NCI-H1417 treated with DMSO at 0.1 percent for 48 hours (cell line): ENCODE results near the gene HMGCL.
A peak's percentile ranks its signal among the peaks of the same experiment; 100 is the strongest.
"Not testable (repeated sequence)": the region's sequence is repeated elsewhere in the genome, so short reads cannot be mapped to it uniquely, and the experiment has no call there.

Experiments
- DNase-seq: peaks from one replicate; lab custom pipeline; 2025; lab: John Stamatoyannopoulos, UW

The HMGCL gene

DNA sequence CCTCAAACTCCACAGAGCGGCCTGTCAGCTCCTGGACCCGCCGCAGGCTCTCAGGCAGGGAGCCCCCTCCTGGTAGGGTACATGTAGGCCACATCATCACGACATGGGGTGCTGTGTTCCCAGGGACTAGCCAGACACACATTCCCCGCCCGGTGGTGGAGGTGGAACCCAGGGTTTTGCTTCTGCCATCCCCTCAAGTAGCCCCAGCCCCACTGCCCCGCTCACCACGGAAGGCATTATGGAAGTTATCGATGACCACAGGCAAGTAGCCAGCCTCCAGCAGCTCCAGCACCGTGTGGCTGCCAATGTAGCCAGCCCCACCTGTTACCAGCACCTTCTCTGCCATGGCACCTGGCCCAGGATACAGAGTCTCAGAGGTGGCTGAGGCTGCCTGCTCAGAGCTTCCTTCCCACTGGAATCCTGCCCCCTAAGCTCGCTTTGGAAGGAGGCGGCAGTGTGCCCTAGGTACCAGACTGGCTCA, 26.5 kb downstream of the HMGCL start:
- DNase-seq = no peak

DNA sequence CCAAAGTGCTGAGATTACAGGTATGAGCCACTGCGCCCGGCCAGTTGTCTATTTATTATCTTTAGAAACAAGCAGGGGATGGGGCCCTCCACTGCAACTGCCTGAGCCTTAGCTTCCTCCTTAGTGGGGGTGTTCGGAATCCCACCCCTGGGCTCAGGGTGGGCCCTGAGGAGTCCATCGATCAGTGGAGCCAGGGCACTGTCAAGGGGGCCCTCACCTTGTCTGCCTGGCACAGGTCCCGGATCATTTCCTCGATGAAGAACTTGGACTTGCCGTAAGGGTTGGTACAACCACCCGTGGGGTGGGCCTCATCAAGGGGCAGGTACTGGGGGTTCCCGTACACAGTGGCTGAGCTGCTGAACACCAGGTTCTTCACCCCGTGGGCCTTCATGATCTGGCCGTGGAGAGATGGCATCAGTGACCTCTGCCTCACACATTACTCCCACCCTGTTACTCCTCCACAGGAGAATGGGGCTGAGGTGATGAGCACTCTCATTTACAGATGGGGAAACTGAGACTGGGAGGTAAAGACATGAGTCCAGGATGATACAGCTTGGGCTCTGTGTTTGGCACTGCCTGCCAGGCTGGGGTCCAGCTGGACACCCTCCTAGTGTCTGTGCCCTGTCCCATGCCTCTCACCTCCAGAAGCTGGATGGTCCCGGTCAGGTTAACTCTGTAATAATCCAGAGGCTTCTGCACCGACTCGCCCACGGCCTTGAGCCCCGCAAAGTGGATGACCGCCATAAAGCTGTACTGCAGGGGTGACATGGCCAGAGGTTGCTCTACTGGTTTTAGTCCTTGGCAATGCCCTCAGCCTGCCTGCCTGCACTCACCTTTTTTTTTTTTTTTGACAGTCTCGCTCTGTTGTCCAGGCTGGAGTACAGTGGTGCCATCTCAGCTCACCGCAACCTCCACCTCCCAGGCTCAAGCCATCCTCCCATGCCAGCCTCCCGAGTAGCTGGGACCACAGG, 27.5 kb downstream of the HMGCL start:
- no peak for DNase-seq

DNA sequence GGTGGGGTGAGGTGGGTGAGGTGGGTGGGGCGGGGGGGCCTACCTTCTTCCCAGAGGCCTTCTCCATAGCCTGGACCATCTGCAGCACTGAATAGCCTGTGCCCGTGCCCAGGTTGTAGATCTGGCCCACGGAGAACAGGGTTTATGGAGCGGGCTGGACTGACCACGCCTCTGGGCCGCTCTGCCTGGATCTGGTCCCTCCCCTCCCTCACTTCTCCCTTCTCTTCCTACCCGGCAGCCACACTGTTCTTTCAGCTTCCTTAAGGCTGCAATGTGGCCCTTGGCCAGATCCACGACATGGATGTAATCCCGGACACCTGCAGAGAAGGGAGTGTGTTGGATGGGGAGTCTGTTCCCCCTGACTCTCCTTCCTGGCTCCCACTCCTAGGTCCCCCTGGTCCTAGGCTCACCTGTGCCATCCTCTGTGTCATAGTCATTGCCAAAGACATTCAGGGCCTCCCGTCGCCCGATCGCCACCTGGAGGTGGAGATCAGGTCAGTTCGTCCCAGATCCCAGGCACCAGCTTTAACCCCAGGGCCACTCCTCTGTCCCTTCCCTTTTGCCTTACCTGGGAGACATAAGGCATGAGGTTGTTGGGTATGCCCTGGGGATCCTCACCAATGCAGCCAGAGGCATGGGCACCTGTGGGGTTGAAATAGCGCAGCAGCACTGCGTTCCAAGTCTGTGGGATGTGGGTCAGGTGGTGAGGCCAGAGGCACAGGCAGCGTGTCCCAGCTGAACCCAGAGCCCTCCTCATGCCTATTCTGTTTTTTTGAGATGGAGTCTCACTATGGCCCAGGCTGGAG, 28.6 kb downstream of the HMGCL start:
- no peak for DNase-seq

DNA sequence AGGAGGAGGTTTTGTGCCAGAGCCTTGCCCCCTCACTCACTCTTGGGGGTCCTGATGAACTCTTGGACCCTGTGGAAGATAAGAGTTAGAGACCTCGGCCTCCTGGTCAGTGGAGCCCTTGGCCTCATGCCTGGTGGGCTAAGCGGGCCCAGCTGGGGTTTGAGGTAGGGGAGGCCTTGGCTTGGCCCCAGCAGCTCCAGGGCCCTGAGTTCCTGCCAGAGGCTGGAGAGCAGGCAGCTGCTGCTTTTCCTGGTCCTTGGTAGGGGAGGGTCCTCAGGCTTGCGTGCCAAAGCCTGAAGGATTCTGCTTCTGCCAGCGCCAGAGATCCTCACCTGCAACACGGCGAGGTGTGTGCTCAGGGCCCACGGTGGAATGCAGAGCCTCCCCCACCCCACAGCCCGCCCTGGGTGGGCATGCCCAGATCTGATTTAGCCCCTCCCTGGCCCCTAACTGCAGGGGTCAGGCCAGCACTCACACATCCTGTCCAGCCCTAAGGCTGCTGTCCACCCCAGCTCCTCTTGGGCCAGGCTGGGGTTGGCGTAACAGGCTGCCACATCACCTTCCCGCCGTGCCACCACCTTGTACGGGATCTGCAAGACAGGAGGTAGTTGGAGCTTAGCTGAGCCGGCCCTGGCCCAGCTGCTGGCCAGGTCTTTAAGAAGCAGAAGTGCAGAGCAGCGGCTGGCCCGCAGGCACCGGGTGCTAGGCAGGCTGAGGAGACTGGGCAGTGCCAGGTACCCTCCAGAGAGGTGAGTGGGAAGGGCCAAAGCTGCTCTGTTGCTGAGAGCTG, 29.4 kb downstream of the HMGCL start:
- DNase-seq = no peak

- DNase-seq = not testable (repeated sequence)
These were observed 30.5 kb downstream of the HMGCL start for GRCh38 chr1:23794732-23795182.

DNA sequence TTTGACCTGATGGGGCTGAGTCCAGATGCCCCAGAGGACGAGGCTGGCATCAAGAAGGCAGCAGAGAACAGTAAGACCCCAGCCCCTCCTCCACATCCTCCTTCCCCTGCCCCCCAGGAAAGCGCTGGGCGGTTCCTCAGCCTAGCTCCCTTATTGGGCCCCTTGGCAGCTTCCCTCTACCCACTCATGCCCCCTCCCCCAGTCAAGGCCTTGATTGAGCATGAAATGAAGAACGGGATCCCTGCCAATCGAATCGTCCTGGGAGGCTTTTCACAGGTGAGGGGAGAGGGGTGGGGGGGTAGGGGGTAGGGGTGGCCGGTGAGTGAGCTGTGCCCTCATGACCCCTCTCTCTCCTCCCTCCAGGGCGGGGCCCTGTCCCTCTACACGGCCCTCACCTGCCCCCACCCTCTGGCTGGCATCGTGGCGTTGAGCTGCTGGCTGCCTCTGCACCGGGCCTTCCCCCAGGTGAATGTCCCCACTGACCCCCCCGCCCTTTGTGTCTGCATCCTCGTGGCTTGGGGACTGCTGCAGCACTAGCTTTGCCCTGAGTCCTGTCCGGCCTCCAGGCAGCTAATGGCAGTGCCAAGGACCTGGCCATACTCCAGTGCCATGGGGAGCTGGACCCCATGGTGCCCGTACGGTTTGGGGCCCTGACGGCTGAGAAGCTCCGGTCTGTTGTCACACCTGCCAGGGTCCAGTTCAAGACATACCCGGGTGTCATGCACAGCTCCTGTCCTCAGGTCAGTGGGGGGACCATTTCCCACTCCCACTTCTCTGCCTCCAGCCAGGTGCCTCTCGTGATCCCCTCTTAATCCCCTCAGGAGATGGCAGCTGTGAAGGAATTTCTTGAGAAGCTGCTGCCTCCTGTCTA, 31.1 kb downstream of the HMGCL start:
- no peak for DNase-seq

GRCh38 chr1:23793018-23793781, 32.0 kb downstream of the HMGCL start:
- no peak for DNase-seq

DNA sequence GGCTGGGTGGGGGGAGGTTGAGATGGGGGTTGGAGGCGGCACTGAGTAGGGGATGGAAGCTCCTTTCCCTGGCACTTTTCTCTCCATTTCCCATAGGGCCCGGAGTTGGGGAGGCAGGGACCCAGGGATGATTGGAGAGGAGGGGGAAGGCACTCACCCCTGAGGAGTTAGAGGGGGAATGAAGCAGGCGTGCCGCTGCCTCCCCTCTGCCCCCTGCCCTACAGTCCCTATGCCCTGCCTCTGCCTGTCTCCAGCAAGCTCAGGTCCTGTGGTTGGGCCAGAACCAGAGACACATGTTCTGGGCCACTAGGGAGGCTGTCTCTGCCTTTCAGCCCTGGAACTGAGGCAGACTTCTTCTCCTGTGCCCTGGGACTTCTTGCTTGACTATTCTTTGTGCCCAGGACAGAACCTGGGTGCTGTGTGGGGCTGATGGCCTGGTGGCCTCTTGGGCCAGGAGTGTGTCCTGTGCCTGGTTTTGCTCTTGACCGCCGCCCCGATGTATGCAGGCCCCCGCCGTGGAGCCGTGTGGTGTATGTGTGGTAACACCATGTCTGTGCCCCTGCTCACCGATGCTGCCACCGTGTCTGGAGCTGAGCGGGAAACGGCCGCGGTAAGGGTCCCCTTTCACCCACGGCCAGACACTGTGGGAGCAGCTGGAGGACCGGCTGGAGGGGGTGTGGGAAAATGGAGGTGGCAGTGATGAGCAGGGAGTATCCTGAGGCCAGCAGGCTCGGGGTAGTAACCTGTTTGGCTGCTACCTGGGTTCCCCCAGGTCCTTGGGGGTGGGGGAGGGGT, 32.9 kb downstream of the HMGCL start:
- no peak for DNase-seq

DNA sequence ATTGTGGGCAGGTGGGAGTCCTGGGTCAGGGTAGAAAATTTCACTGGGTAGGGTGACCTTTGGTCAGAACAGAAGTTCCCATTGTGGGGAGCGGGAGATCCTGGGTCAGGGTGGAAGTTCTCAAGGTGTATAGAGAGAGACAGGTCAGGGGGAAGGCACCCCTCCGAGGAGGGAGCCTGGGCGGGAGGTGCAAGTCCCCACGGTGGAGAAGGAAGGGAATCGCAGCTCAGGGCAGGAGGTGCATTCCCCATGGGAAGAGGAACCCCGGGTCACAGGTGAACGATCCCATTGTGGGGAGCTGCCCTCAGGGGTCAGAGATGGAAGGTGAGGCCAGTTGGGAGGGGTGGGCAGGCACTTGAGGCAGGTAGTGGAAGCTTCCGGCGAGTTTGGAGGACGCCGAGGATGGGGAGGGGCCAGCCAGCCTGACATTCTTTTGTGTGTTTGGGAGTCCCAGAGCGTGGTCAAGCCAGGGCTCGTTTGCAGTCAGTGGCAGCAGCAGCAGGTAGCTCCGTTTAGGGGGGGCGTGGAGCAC, 33.6 kb downstream of the HMGCL start:
- DNase-seq = no peak

GRCh38 chr1:23790696-23791515, 34.3 kb downstream of the HMGCL start, which contains the start of gene LYPLA2:
Gene LYPLA2 (plus strand): TSS chr1:23791145. CDS start chr1:23792683, 1,538 bp downstream.
- no peak for DNase-seq

DNA sequence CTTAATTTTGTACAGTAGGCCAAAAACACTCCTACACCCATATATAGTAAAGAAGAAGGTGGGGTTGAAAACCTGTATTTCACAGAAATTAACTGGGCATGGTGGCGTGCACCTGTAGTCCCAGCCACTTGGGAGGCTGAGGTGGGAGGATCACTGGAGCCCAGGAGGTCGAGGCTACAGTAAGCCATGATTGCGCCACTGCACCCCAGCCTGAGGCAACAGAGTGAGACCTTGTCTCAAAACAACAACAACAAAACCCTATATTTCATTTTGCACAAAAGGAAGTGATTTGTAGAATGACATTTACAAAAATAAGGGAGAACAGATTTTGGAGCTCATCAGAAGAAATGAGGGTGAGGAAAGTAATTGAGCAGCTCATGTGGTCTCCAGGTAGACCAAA, 36.5 kb downstream of the HMGCL start:
- DNase-seq = no peak

DNA sequence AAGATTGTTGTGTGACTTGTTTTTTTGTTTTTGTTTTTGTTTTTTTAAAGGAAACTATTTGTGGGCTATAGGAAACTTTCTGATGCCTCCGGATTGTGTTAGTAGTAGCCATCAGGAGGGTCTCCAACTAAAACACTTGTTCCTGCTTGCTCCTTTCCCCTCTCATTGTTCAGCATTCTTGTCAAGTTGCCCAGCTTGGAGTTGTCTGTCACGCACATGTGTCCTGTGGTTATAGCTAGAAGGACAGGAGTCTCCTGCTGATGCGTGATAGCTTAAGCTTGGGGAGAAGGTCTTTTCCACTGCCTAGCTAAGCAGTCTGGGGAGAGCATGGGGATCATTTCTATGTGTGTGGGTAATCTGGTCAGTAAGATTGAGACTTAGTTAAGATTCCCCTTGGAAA, 37.5 kb downstream of the HMGCL start:
- no peak for DNase-seq

GRCh38 chr1:23784846-23785245, 40.4 kb downstream of the HMGCL start:
- no peak for DNase-seq

DNA sequence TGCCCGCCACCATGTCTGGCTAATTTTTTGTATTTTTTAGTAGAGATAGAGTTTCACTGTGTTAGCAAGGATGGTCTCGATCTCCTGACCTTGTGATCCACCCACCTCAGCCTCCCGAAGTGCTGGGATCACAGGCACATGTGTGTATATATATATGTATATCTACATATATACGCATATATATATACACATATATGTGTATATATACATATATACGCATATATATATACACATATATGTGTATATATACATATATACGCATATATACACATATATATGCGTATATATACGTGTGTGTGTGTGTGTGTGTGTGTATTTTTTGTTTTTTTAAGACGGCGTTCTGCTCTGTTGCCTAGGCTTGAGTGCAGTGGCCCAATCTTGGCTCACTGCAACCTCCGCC, 42.1 kb downstream of the HMGCL start:
- DNase-seq = not testable (repeated sequence)

- no peak for DNase-seq
These were observed 45.3 kb downstream of the HMGCL start for GRCh38 chr1:23779826-23780371.

DNA sequence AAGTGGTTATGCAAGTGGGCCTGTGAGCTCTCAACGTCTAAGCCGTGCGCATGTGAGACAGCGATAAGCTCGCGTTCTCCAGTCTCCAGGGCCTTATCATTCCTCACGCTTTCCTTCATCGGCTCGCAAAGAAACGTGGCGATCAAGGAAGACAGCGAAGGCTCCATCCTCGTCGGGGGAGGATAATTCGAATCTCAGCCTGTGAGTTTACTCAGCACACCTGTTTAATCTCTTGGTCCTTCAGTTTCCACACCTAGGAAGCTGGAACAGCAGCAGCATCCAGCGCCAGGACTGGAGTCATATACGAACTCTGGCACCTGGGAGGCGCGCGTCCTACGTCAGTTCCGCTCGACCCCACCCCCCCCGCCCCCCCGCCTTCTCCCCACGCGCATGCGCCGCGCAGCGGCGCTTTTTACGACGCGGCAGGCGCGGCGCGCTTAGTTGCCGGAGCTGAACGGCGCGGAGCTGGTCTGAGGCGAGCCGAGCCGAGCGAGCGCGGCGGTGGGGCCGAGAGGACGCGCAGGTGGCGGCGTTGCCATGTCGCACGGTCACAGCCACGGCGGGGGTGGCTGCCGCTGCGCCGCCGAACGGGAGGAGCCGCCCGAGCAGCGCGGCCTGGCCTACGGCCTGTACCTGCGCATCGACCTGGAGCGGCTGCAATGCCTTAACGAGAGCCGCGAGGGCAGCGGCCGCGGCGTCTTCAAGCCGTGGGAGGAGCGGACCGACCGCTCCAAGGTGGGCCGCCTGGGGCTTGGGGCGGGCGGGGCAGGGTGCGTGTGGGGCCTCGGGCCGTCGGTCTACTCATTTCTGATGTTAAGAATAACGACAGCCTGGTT, 47.0 kb downstream of the HMGCL start, which contains the start of gene PITHD1:
TSS of gene PITHD1 (plus strand) at position 440 of the 836 bp plus-strand sequence. CDS start at position 538, 98 bp downstream.
- DNase-seq = peak; percentile 58

- DNase-seq = no peak
These were observed 49.0 kb downstream of the HMGCL start for GRCh38 chr1:23776217-23776616.
